Measurements from ENCODE around the gene MARK1. TPM values are rescaled to one million over a fixed set of nuclear protein-coding genes. Genes with fewer than 3 reads are reported as not detected.
"Not testable (repeated sequence)": the region's sequence is repeated elsewhere in the genome, so short reads cannot be mapped to it uniquely, and the experiment has no call there.

Gene MARK1
- total RNA-seq, 1 experiment from 2014 or later, result 17.8 TPM

DNA sequence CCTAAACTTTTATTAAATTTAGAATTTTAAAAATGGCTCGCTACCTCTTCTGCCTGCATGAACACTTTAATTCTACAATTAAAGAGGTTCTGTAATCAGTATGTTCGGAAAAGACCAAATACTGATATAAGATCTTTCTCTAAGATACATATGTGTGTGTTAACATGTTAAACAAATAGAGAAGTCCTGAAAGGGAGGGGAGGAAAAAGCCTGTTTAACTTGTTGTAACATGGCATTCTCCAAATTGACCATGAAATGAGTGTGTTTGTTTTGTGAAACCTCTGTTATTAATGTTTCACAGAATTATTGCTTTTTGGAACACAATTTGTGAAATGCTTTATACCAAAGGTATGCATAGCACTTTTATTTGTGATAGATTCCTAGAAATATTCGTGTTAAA is 77.0 kb downstream of the MARK1 start:
- Histone ChIP-seq H2BK20ac (ENCODE audit: low read depth, low read length, poor library complexity, severe bottlenecking) (no peak overlapping the region), H2BK15ac (ENCODE audit: low read depth, low read length) (no peak overlapping the region), H4K8ac (replicated peaks; ENCODE audit: insufficient read length, low read depth, low read length) (no peak overlapping the region), H3K27me3 (ENCODE audit: insufficient read depth, low read length) (no peaks in the 10 kb centered on the region), H3K23ac (ENCODE audit: insufficient read length, low read depth, low read length) (no peak overlapping the region), H3K27ac (ENCODE audit: insufficient read length, low read depth, low read length) (no peak overlapping the region), H2BK5ac (ENCODE audit: insufficient read length, low read length) (no peak overlapping the region), H4K5ac (ENCODE audit: insufficient read length, low read depth, low read length) (no peak overlapping the region), H4K20me1 (ENCODE audit: control insufficient read depth, insufficient read depth, insufficient read length) (no peaks in the 10 kb centered on the region), H3K4me2 (ENCODE audit: insufficient read depth, insufficient read length, low read length) (no peak overlapping the region), H3K4me1 (ENCODE audit: insufficient read depth, low read length) (no peaks in the 10 kb centered on the region), H3K14ac (ENCODE audit: insufficient read depth, low read length) (no peak overlapping the region), H3K4ac (ENCODE audit: low read depth, low read length) (no peak overlapping the region), H3K79me2 (ENCODE audit: insufficient read depth, low read length) (no peaks in the 10 kb centered on the region), H2BK12ac (ENCODE audit: insufficient read length, low read depth, low read length) (no peak overlapping the region), H2AFZ (ENCODE audit: low read length) (no peak overlapping the region), H3T11ph (ENCODE audit: low read length) (no peak overlapping the region), H4K91ac (ENCODE audit: insufficient read length, low read depth, low read length) (no peak overlapping the region), H2BK120ac (ENCODE audit: low read depth, low read length, poor library complexity, severe bottlenecking) (no peak overlapping the region), H3K9ac (ENCODE audit: extremely low read depth, insufficient read length, low read length) (no peak overlapping the region), H3K23me2 (ENCODE audit: insufficient read length, low read depth, low read length, poor library complexity, severe bottlenecking) (no peaks in the 10 kb centered on the region), H3K9me3 (ENCODE audit: control insufficient read depth, low read depth, low read length) (no peaks in the 10 kb centered on the region), H3K79me1 (ENCODE audit: insufficient read depth, low read depth, low read length, poor library complexity, severe bottlenecking) (no peaks in the 10 kb centered on the region), H3K56ac (ENCODE audit: insufficient read length, low read depth, low read length) (no peak overlapping the region), H3K18ac (ENCODE audit: insufficient read length, low read depth, low read length) (no peak overlapping the region), H2AK5ac (ENCODE audit: insufficient read length, low read length) (no peak overlapping the region)
- Mint-ChIP-seq H3K4me1 (no peaks in the 10 kb centered on the region), H3K9me3 (peaks cover 5 to 12% of the 10 kb centered on the region in 2 experiments; a peak in 4 of 5 replicates), H3K4me3 (no peak overlapping the region), H3K27me3 (ENCODE audit: low read depth) (no peaks in the 10 kb centered on the region), H3K36me3 (ENCODE audit: insufficient read depth in 1 of 3, low read depth in 3 of 3) (peaks cover 31 to 36% (median 35%) of the 10 kb centered on the region in 3 experiments), H3K27ac (no peak overlapping the region)
- no peak for DNase-seq
- WGBS (ENCODE audit: extremely low coverage, insufficient read length, low lambda C conversion rate), result no CpG with 5 or more reads among the region's 3 CpGs
- TF ChIP-seq, protein P1, sequence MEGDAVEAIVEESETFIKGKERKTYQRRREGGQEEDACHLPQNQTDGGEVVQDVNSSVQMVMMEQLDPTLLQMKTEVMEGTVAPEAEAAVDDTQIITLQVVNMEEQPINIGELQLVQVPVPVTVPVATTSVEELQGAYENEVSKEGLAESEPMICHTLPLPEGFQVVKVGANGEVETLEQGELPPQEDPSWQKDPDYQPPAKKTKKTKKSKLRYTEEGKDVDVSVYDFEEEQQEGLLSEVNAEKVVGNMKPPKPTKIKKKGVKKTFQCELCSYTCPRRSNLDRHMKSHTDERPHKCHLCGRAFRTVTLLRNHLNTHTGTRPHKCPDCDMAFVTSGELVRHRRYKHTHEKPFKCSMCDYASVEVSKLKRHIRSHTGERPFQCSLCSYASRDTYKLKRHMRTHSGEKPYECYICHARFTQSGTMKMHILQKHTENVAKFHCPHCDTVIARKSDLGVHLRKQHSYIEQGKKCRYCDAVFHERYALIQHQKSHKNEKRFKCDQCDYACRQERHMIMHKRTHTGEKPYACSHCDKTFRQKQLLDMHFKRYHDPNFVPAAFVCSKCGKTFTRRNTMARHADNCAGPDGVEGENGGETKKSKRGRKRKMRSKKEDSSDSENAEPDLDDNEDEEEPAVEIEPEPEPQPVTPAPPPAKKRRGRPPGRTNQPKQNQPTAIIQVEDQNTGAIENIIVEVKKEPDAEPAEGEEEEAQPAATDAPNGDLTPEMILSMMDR (conservative IDR thresholded peaks at IDR 0.05), result no peak

DNA sequence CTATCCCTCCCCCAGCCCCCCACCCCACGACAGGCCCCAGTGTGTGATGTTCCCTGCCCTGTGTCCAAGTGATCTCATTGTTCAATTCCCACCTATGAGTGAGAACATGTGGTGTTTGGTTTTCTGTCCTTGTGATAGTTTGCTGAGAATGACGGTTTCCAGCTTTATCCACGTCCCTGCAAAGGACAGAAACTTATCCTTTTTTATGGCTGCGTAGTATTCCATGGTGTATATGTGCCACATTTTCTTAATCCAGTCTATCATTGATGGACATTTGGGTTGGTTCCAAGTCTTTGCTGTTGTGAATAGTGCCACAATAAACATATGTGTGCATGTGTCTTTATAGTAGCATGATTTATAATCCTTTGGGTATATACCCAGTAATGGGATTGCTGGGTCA is 77.7 kb downstream of the MARK1 start:
- H3K14ac ChIP-seq (ENCODE audit: insufficient read depth, low read length); H3K79me1 ChIP-seq (ENCODE audit: insufficient read depth, low read depth, low read length, poor library complexity, severe bottlenecking); H3K4me3 Mint-ChIP-seq; H4K20me1 ChIP-seq (ENCODE audit: control insufficient read depth, insufficient read depth, insufficient read length); H3K79me2 ChIP-seq (ENCODE audit: insufficient read depth, low read length); H2BK12ac ChIP-seq (ENCODE audit: insufficient read length, low read depth, low read length); H4K8ac ChIP-seq (replicated peaks; ENCODE audit: insufficient read length, low read depth, low read length); H3K9ac ChIP-seq (ENCODE audit: extremely low read depth, insufficient read length, low read length); H3K27ac ChIP-seq (ENCODE audit: insufficient read length, low read depth, low read length); H3K27me3 ChIP-seq (ENCODE audit: insufficient read depth, low read length); H3K4me2 ChIP-seq (ENCODE audit: insufficient read depth, insufficient read length, low read length); H3K27ac Mint-ChIP-seq; H3K56ac ChIP-seq (ENCODE audit: insufficient read length, low read depth, low read length); H2BK120ac ChIP-seq (ENCODE audit: low read depth, low read length, poor library complexity, severe bottlenecking); H2BK20ac ChIP-seq (ENCODE audit: low read depth, low read length, poor library complexity, severe bottlenecking); H2AK5ac ChIP-seq (ENCODE audit: insufficient read length, low read length); H4K91ac ChIP-seq (ENCODE audit: insufficient read length, low read depth, low read length); H3K27me3 Mint-ChIP-seq (ENCODE audit: low read depth); H3K23ac ChIP-seq (ENCODE audit: insufficient read length, low read depth, low read length); H3K4ac ChIP-seq (ENCODE audit: low read depth, low read length); H4K5ac ChIP-seq (ENCODE audit: insufficient read length, low read depth, low read length); H3K18ac ChIP-seq (ENCODE audit: insufficient read length, low read depth, low read length); H3K4me1 ChIP-seq (ENCODE audit: insufficient read depth, low read length); H3K23me2 ChIP-seq (ENCODE audit: insufficient read length, low read depth, low read length, poor library complexity, severe bottlenecking); H3K9me3 ChIP-seq (ENCODE audit: control insufficient read depth, low read depth, low read length); H3T11ph ChIP-seq (ENCODE audit: low read length); H3K4me1 Mint-ChIP-seq; DNase-seq; H2BK5ac ChIP-seq (ENCODE audit: insufficient read length, low read length); H2BK15ac ChIP-seq (ENCODE audit: low read depth, low read length); H2AFZ ChIP-seq (ENCODE audit: low read length): not testable (repeated sequence)
- Mint-ChIP-seq H3K9me3 (peaks cover 5 to 12% of the 10 kb centered on the region in 2 experiments; a peak in 4 of 5 replicates), H3K36me3 (ENCODE audit: insufficient read depth in 1 of 3, low read depth in 3 of 3) (peaks cover 38 to 44% (median 41%) of the 10 kb centered on the region in 3 experiments)
- no CpG with 5 or more reads among the region's 4 CpGs for WGBS (ENCODE audit: extremely low coverage, insufficient read length, low lambda C conversion rate)
